ENCODE data around the gene CPN2.

CPN2 gene

GRCh38 chr3:194327218-194328052, 23.7 kb downstream of the CPN2 start:
- DNase-seq = no peak

- DNase-seq = no peak
Measured at GRCh38 chr3:194326968-194327217, 24.2 kb downstream of the CPN2 start.

- peak in 1 of 4 experiments; percentile 14 for DNase-seq
Measured at GRCh38 chr3:194326192-194326967, 24.7 kb downstream of the CPN2 start.

DNA sequence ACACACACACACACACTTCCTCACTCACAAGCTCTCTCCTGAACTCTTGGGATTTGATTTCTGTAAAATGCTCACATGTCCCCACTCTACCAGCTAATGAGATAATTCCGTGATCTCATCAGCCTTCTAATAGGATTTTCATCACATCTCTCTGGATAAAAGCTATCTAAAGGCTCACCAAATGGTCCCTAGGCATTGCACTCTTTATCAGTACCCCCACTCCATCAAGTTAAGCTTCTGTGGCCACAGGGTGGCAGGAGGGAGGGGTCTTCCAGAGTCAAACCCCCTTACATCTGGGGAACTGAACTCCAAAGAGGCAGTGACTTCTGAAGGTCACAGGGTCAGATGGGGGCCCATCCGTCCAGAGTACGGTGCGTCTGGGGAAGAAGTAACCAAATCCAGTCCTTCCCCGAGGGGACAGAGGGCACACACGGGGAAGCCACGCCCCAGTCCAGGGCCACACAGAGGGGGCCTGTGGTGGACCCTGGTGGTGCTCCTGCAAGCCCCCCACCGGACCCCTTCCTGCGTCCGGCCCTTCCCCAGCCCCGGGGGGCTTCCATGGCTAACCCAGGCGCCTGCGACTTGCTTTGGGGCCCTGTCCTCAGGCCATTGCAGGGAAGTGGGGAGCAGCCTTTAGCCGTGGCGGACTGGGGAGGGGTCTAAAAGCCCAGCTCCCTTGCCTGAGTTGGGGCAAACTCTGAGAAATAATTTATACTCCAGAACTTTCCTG, 25.5 kb downstream of the CPN2 start:
- DNase-seq = peak in 1 of 4 experiments; percentile 11

- no peak for DNase-seq
Measured at GRCh38 chr3:194324823-194325327, 26.3 kb downstream of the CPN2 start.

GRCh38 chr3:194323785-194324735, 27.1 kb downstream of the CPN2 start:
- peak; percentile 42 to 69 (median 64) for DNase-seq

- DNase-seq = peak; percentile 18 to 62 (median 50)
Measured at GRCh38 chr3:194322678-194323211, 28.4 kb downstream of the CPN2 start.

GRCh38 chr3:194321693-194322640, 29.2 kb downstream of the CPN2 start:
- no peak for DNase-seq

DNA sequence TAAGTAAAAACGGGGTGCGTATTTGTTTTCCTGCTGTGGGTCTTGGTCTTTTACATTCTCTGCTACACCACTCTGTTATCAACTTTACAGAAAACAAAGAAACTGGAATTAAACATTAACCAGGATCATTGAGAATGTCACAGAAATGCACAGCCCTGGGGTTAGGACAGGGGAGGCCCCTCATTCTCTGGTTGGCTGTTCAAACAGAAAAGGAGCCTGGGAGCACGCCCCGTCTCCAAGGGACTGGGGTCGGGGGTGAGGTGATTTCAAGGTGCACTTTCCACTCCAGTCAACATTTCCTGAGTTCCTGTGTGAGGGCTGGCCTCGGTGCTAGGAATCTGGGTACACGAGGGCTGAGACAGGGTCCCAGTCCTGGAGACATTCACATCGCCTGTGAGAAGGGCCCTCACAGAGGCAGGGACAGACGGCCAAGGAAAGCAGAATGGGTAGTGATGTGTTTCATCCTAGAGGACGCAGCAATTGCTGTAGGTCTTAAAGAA, 30.3 kb downstream of the CPN2 start:
- DNase-seq = no peak

GRCh38 chr3:194320100-194320499, 31.0 kb downstream of the CPN2 start:
- DNase-seq = no peak

GRCh38 chr3:194318511-194319161, 32.5 kb downstream of the CPN2 start:
- no peak for DNase-seq

GRCh38 chr3:194316918-194317317, 34.2 kb downstream of the CPN2 start:
- no peak for DNase-seq

DNA sequence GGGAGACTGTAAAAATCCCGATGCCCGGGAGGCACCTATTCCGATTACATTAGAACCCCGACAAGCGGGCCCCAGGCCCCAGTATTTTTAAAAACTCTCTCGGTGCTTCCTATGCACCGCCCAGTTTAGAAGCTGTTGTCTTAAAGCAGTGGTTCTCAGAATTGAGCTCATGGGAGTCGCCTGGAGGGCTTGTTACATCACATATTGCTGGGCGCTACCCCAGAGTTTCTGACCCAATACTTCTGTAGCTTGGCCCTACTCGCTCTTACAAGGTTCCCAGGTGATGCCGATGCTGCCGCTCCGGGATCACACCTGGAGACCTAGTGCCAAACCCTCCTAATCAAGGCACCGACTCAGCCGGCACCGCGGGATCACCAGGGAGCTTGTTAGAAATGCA, 35.2 kb downstream of the CPN2 start:
- peak in 1 of 4 experiments; percentile 10 for DNase-seq

DNA sequence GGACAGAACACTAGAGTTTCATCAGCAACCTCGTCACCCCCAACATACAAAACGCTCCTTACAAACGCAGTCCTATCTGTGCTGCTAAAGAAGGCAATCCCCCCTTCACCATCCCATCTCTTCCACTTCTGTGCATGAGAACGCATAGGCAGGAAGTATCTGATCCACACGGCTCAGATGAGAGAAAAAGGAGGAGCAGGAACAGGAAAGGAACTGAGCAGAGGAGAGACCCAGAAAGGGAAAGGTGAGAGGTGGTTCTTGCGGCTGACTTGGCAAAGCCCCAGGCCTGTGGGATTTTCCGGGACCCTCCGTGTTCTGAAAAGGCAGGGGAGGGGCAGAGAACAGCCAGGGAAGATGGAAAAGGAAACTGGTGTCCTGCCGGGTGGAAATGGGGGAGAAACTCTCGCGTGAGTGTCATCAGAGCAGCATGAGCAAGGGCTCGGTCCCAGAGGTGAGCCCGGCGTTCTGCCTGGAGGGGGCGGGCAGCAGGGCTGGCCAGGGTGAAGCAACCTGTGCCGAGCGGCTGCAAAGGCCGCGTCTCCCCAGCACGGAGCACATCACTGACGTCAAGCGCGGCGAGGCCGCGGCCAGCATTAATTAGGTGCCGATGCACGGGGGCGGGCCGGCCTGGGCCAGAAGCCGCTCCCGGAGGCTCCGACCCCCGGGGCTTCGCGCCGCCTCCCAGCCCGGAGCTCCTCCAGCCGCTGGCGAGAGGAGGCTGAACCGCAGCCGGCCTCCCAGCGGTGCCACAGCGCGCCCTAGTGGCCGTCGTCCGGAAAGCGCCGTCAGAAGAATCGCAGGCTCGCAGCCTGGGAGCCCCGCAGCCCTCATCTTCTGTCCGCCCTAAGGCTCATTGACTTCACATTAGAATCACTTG, 35.8 kb downstream of the CPN2 start:
- peak; percentile 79 to 91 (median 89) for DNase-seq

- DNase-seq = no peak
Measured at GRCh38 chr3:194314388-194315068, 36.6 kb downstream of the CPN2 start.

DNA sequence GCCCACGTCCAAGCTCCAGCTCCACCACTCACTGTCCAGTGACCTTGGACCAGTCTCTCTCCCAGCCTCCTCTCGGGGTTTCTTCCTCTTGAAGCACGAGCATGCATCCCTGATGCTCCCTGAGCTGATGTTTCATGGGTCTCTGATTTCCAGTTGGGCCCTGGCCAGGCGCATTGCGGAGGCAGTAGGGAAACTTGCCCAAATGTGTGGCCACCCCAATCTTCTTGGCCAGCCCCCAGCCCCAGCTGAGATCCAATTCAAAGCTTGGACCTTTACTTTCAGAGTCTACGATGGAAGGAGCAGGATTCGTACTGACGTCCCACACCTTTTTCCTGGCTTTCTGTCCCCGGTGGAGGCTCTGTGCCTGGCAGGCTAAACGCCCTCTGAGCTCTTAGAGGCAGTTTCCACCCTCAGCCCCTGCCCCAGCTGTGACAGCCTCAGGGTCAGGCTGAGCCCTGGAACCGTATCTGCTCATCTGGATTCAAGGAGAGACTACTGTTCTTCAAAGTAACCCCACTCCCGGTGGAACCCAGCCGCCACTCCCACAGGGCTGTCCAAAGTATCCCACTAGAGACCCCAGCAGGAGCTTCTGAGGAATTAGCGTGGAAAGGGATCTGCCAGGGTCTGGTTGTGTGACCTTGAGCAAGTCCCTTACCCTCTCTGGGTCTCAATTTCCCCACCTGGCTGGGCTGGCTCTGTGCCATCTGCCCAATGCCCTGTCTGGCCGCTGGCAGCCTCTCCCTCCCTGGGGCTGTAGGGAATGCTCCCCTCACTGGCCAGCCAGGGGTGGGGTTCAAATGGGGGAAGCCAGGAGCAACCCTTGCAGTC, 37.4 kb downstream of the CPN2 start:
- no peak for DNase-seq

GRCh38 chr3:194312743-194313281, 38.3 kb downstream of the CPN2 start:
- no peak for DNase-seq

Data from suppressor macrophage (primary cell).